ENCODE results near the gene WFDC2.

Gene WFDC2

GRCh38 chr20:45502561-45502960 is 33.0 kb downstream of the WFDC2 start:
- Histone ChIP-seq H3K9me3 (replicated peaks; ENCODE audit: insufficient read depth, low read length) (no peaks in the 10 kb centered on the region), H3F3A (ENCODE audit: insufficient read depth, low read length) (peaks cover 9% of the 10 kb centered on the region; the same call in 1 of the 2 replicates), H3K36me3 (replicated peaks; ENCODE audit: insufficient read depth, low read length) (no peaks in the 10 kb centered on the region), H3K4me2 (ENCODE audit: low read depth, low read length) (no peak overlapping the region), H3K9ac (ENCODE audit: low read length) (no peak overlapping the region), H3K79me2 (ENCODE audit: low read length) (no peaks in the 10 kb centered on the region), H3K27me3 (replicated peaks; ENCODE audit: insufficient read depth, low read length) (no peaks in the 10 kb centered on the region), H3K27ac (ENCODE audit: low read length) (no peak overlapping the region), H3K4me1 (ENCODE audit: low read length) (peaks cover 12% of the 10 kb centered on the region), H4K20me1 (ENCODE audit: insufficient read depth, low read length) (no peaks in the 10 kb centered on the region), H3K4me3 (ENCODE audit: low read length) (no peak overlapping the region), H2AFZ (ENCODE audit: low read length) (no peak overlapping the region), H3K9me2 (replicated peaks; ENCODE audit: insufficient read depth, low read length) (no peaks in the 10 kb centered on the region)
- TF ChIP-seq EZH2 (optimal IDR thresholded peaks at IDR 0.05; ENCODE audit: low read depth, low read length) (no peak), CTCF (IDR thresholded peaks at IDR 0.05; ENCODE audit: low read length) (no peak), EZH2phosphoT487 (IDR thresholded peaks at IDR 0.05; ENCODE audit: low read length) (no peak)
- DNase-seq = no peak

- Histone ChIP-seq H3K9ac (ENCODE audit: low read length) (no peak overlapping the region), H3K4me1 (ENCODE audit: low read length) (peaks cover 20% of the 10 kb centered on the region), H3K27ac (ENCODE audit: low read length) (no peak overlapping the region), H3K27me3 (replicated peaks; ENCODE audit: insufficient read depth, low read length) (no peaks in the 10 kb centered on the region), H3K9me2 (replicated peaks; ENCODE audit: insufficient read depth, low read length) (no peaks in the 10 kb centered on the region), H3K79me2 (ENCODE audit: low read length) (no peaks in the 10 kb centered on the region), H3K36me3 (replicated peaks; ENCODE audit: insufficient read depth, low read length) (no peaks in the 10 kb centered on the region), H3K4me3 (ENCODE audit: low read length) (no peak overlapping the region), H3K4me2 (ENCODE audit: low read depth, low read length) (no peak overlapping the region), H3F3A (ENCODE audit: insufficient read depth, low read length) (peaks cover 9% of the 10 kb centered on the region; the same call in 1 of the 2 replicates), H3K9me3 (replicated peaks; ENCODE audit: insufficient read depth, low read length) (no peaks in the 10 kb centered on the region), H2AFZ (ENCODE audit: low read length) (no peak overlapping the region), H4K20me1 (ENCODE audit: insufficient read depth, low read length) (no peaks in the 10 kb centered on the region)
- DNase-seq = no peak
- TF ChIP-seq CTCF (IDR thresholded peaks at IDR 0.05; ENCODE audit: low read length) = no peak
- no peak for TF ChIP-seq EZH2 (optimal IDR thresholded peaks at IDR 0.05; ENCODE audit: low read depth, low read length)
- no peak for TF ChIP-seq EZH2phosphoT487 (IDR thresholded peaks at IDR 0.05; ENCODE audit: low read length)
These were observed 33.9 kb downstream of the WFDC2 start for GRCh38 chr20:45503403-45503802.

- H3K9ac ChIP-seq (ENCODE audit: low read length) = no peak overlapping the region
- DNase-seq = no peak
- H3K4me3 ChIP-seq (ENCODE audit: low read length) = no peak overlapping the region
- TF ChIP-seq EZH2 (optimal IDR thresholded peaks at IDR 0.05; ENCODE audit: low read depth, low read length) (no peak), EZH2phosphoT487 (IDR thresholded peaks at IDR 0.05; ENCODE audit: low read length) (no peak), CTCF (IDR thresholded peaks at IDR 0.05; ENCODE audit: low read length) (no peak)
- H3F3A ChIP-seq (ENCODE audit: insufficient read depth, low read length) = peaks cover 9% of the 10 kb centered on the region; the same call in 1 of the 2 replicates
- H4K20me1 ChIP-seq (ENCODE audit: insufficient read depth, low read length) = no peaks in the 10 kb centered on the region
- no peaks in the 10 kb centered on the region for H3K79me2 ChIP-seq (ENCODE audit: low read length)
- H3K36me3 ChIP-seq (replicated peaks; ENCODE audit: insufficient read depth, low read length) = no peaks in the 10 kb centered on the region
- H3K27ac ChIP-seq (ENCODE audit: low read length) = no peak overlapping the region
- H3K27me3 ChIP-seq (replicated peaks; ENCODE audit: insufficient read depth, low read length) = no peaks in the 10 kb centered on the region
- no peak overlapping the region for H3K4me2 ChIP-seq (ENCODE audit: low read depth, low read length)
- H3K9me2 ChIP-seq (replicated peaks; ENCODE audit: insufficient read depth, low read length) = no peaks in the 10 kb centered on the region
- H3K4me1 ChIP-seq (ENCODE audit: low read length) = peaks cover 20% of the 10 kb centered on the region
- no peak overlapping the region for H2AFZ ChIP-seq (ENCODE audit: low read length)
- no peaks in the 10 kb centered on the region for H3K9me3 ChIP-seq (replicated peaks; ENCODE audit: insufficient read depth, low read length)
These were observed 36.8 kb downstream of the WFDC2 start for GRCh38 chr20:45506398-45506797.

All from MM.1S (cell line).